ENCODE data around the gene ATG4A. TPM values are rescaled to one million over a fixed set of nuclear protein-coding genes. Genes with fewer than 3 reads are reported as not detected.

Gene ATG4A
- polyA plus RNA-seq, 3 donors = 6.6 to 16.8 (median 16.6) TPM

GRCh38 chrX:108134724-108135123 lies 43.1 kb downstream of the ATG4A start:
- intact Hi-C loops (cut with micrococcal nuclease) = no loop called here
- Histone ChIP-seq H3K4me3 (replicated peaks in 1 of 3; ENCODE audit: low read depth in 2 of 3, low read length in 3 of 3) (no peak overlapping the region), H2AFZ (ENCODE audit: insufficient read depth, low read depth, low read length, poor library complexity, severe bottlenecking) (no peak overlapping the region), H3K79me2 (ENCODE audit: insufficient read depth, low read length) (no peaks in the 10 kb centered on the region), H3K36me3 (replicated peaks in 1 of 2; ENCODE audit: control insufficient read depth in 1 of 2, insufficient read depth in 2 of 2, low read length in 2 of 2) (peaks cover 37 to 72% of the 10 kb centered on the region in 2 donors), H4K20me1 (ENCODE audit: insufficient read depth, low read length) (no peaks in the 10 kb centered on the region), H3K4me2 (replicated peaks; ENCODE audit: extremely low read depth, low read length, poor library complexity, severe bottlenecking) (no peak overlapping the region), H3K9ac (ENCODE audit: insufficient read depth, low read length, poor library complexity, severe bottlenecking) (no peak overlapping the region), H3K9me3 (replicated peaks in 1 of 2; ENCODE audit: control insufficient read depth in 1 of 2, insufficient read depth in 1 of 2, low read length in 2 of 2) (no peaks in the 10 kb centered on the region), H3K27ac (ENCODE audit: low read depth in 1 of 2, low read length in 2 of 2) (no peak overlapping the region), H3K27me3 (ENCODE audit: control insufficient read depth in 2 of 2, insufficient read depth in 2 of 2, low read length in 2 of 2) (no peaks in the 10 kb centered on the region), H3K4me1 (ENCODE audit: control insufficient read depth in 1 of 2, insufficient read depth in 2 of 2, low read length in 2 of 2) (no peaks in the 10 kb centered on the region)
- no peaks in the 10 kb centered on the region for H3K4me1 Mint-ChIP-seq
- H3K4me3 Mint-ChIP-seq = no peak overlapping the region
- no peak for DNase-seq
- H3K36me3 Mint-ChIP-seq = peaks cover 48 to 50% of the 10 kb centered on the region in 2 donors
- WGBS (ENCODE audit: insufficient coverage) = no CpG with 5 or more reads among the region's 1 CpG
- H3K27me3 Mint-ChIP-seq (ENCODE audit: low read depth in 3 of 3) = peaks cover 0 to 3% (median 1%) of the 10 kb centered on the region in 3 donors
- TF ChIP-seq CTCF (IDR thresholded peaks at IDR 0.05) = no peak
- no peak overlapping the region for H3K27ac Mint-ChIP-seq
- peaks cover 0 to 5% (median 0%) of the 10 kb centered on the region in 7 donors for H3K9me3 Mint-ChIP-seq

- Histone ChIP-seq H3K9ac (ENCODE audit: insufficient read depth, low read length, poor library complexity, severe bottlenecking) (no peak overlapping the region), H3K27me3 (ENCODE audit: control insufficient read depth in 2 of 2, insufficient read depth in 2 of 2, low read length in 2 of 2) (no peaks in the 10 kb centered on the region), H3K79me2 (ENCODE audit: insufficient read depth, low read length) (no peaks in the 10 kb centered on the region), H3K4me3 (replicated peaks in 1 of 3; ENCODE audit: low read depth in 2 of 3, low read length in 3 of 3) (no peak overlapping the region), H4K20me1 (ENCODE audit: insufficient read depth, low read length) (no peaks in the 10 kb centered on the region), H3K36me3 (replicated peaks in 1 of 2; ENCODE audit: control insufficient read depth in 1 of 2, insufficient read depth in 2 of 2, low read length in 2 of 2) (peaks cover 34 to 63% of the 10 kb centered on the region in 2 donors), H2AFZ (ENCODE audit: insufficient read depth, low read depth, low read length, poor library complexity, severe bottlenecking) (no peak overlapping the region), H3K27ac (ENCODE audit: low read depth in 1 of 2, low read length in 2 of 2) (no peak overlapping the region), H3K9me3 (replicated peaks in 1 of 2; ENCODE audit: control insufficient read depth in 1 of 2, insufficient read depth in 1 of 2, low read length in 2 of 2) (no peaks in the 10 kb centered on the region), H3K4me2 (replicated peaks; ENCODE audit: extremely low read depth, low read length, poor library complexity, severe bottlenecking) (no peak overlapping the region), H3K4me1 (ENCODE audit: control insufficient read depth in 1 of 2, insufficient read depth in 2 of 2, low read length in 2 of 2) (no peaks in the 10 kb centered on the region)
- Mint-ChIP-seq H3K4me1 (no peaks in the 10 kb centered on the region), H3K9me3 (peaks cover 0 to 5% (median 0%) of the 10 kb centered on the region in 7 donors), H3K27me3 (ENCODE audit: low read depth in 3 of 3) (peaks cover 0 to 3% (median 0%) of the 10 kb centered on the region in 3 donors), H3K27ac (no peak overlapping the region), H3K4me3 (no peak overlapping the region), H3K36me3 (peaks cover 38 to 46% of the 10 kb centered on the region in 2 donors)
- TF ChIP-seq CTCF (IDR thresholded peaks at IDR 0.05) = peak; percentile 33
- no peak for DNase-seq
- no CpG with 5 or more reads among the region's 7 CpGs for whole genome bisulfite sequencing (ENCODE audit: insufficient coverage)
- intact Hi-C loops (cut with micrococcal nuclease) = no loop called here
Observed at GRCh38 chrX:108138814-108139702, 47.5 kb downstream of the ATG4A start.

Measured in CD14-positive monocyte (primary cell).